Osteocyte (in vitro differentiated cells): ENCODE data around the gene DIPK2A. TPM values are rescaled to one million over a fixed set of nuclear protein-coding genes. Genes with fewer than 3 reads are reported as not detected.

Experiments
- DNase-seq: peaks from one replicate; pipeline ENCODE4 v3.0.0; 2021; ENCODE audit warnings: mixed read lengths; ENCODE audit not compliant: unreplicated experiment; ENCODE audit errors: extremely low spot score
- H3K27ac Mint-ChIP-seq: one replicate; pipeline ENCODE4 v1.8.0; 2021; ENCODE audit warnings: mild to moderate bottlenecking, mixed read lengths; ENCODE audit not compliant: unreplicated experiment
- H3K27me3 Mint-ChIP-seq: one replicate; pipeline ENCODE4 v1.8.0; 2021; ENCODE audit warnings: mixed read lengths; ENCODE audit not compliant: unreplicated experiment
- H3K36me3 Mint-ChIP-seq: one replicate; pipeline ENCODE4 v1.8.0; 2021; ENCODE audit warnings: mixed read lengths; ENCODE audit not compliant: unreplicated experiment
- H3K4me1 Mint-ChIP-seq: one replicate; pipeline ENCODE4 v1.8.0; 2021; ENCODE audit warnings: mixed read lengths; ENCODE audit not compliant: unreplicated experiment
- H3K4me3 Mint-ChIP-seq: one replicate; pipeline ENCODE4 v1.8.0; 2021; ENCODE audit warnings: mild to moderate bottlenecking, moderate library complexity, mixed read lengths; ENCODE audit not compliant: unreplicated experiment
- H3K9me3 Mint-ChIP-seq: one replicate; pipeline ENCODE4 v1.8.0; 2021; ENCODE audit warnings: mixed read lengths; ENCODE audit not compliant: unreplicated experiment
- total RNA-seq: library from RNA; stranded (reverse); gene quantifications from 2 replicates; pipeline ENCODE4 v1.2.1, GENCODE V29; 2021
- TF ChIP-seq, protein P1 (sequence below): fragments of 200-600 bp; sonication (generic); IDR thresholded peaks from 2 replicates; pipeline ENCODE4 v1.5.0; 2021; ENCODE audit warnings: antibody characterized with exemption, mild to moderate bottlenecking, moderate library complexity

The DIPK2A gene
- total RNA-seq, 1 donor from 2014 or later: 54.8 TPM

DNA sequence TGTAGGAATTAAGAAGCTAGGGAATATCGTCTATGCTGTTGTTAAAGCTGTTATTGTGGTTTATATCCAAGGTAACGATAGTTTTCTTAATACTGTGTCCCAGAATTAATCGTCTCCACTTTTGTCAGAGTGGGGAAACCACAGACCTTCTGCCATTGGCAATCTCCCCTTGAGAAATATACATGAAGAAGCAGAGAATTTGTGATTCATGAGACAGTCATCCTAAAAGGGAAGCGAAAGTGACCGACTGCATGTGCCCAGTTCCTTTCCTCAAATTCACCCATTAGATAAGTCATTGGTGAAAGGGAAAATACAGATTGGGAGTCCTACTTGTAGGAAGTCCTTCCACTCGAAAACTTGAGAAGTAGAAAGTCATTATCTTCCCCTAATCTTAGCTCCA, 26.6 kb downstream of the DIPK2A start:
- Mint-ChIP-seq H3K36me3 (peaks cover 56% of the 10 kb centered on the region), H3K27ac (no peak overlapping the region), H3K4me1 (peaks cover 26% of the 10 kb centered on the region), H3K27me3 (no peaks in the 10 kb centered on the region), H3K9me3 (no peaks in the 10 kb centered on the region), H3K4me3 (no peak overlapping the region)
- no peak for DNase-seq
- TF ChIP-seq, protein P1, sequence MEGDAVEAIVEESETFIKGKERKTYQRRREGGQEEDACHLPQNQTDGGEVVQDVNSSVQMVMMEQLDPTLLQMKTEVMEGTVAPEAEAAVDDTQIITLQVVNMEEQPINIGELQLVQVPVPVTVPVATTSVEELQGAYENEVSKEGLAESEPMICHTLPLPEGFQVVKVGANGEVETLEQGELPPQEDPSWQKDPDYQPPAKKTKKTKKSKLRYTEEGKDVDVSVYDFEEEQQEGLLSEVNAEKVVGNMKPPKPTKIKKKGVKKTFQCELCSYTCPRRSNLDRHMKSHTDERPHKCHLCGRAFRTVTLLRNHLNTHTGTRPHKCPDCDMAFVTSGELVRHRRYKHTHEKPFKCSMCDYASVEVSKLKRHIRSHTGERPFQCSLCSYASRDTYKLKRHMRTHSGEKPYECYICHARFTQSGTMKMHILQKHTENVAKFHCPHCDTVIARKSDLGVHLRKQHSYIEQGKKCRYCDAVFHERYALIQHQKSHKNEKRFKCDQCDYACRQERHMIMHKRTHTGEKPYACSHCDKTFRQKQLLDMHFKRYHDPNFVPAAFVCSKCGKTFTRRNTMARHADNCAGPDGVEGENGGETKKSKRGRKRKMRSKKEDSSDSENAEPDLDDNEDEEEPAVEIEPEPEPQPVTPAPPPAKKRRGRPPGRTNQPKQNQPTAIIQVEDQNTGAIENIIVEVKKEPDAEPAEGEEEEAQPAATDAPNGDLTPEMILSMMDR: no peak

DNA sequence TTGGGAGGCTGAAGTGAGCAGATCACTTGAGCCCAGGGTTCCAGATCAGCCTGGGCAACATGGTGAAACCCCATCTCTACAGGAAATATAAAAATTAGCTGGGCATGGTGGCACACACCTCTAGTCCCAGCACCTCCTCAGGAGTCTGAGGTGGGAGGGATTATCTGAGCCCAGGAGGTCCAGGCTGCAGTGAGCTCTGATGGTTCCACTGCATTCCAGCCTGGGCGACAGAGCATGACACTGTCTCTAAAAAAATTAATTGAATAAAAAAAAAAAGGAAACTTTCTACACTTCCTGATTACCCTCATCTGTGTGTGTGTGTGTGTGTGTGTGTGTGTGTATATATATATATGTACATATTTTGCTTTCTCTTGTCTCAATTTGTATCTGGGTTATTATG, 31.4 kb downstream of the DIPK2A start:
- Mint-ChIP-seq H3K27me3 (no peaks in the 10 kb centered on the region), H3K27ac (peak overlapping the region; percentile 52), H3K4me1 (peaks cover 12% of the 10 kb centered on the region), H3K36me3 (peaks cover 41% of the 10 kb centered on the region), H3K9me3 (no peaks in the 10 kb centered on the region), H3K4me3 (no peak overlapping the region)
- no peak for DNase-seq
- TF ChIP-seq, protein P1: no peak

DNA sequence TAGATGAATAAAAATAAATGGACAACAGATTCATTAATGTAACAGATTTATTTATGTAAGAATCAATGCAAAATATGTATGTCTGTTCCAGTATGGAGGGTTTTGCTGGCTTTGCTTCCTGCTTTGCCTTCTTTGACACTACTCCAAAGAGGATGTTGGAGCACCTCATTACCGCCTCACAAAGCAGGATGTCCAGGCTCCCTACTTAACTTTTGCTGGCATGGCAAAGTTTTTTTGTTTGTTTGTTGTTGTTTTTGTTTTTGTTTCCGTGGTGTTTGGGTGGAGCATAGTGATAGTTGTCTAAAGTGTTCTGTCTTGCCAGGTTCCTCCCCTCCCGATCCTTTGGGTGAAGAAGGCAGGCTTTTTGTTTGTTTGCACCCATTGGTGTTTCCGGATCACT, 38.7 kb downstream of the DIPK2A start:
- Mint-ChIP-seq H3K27me3 (no peaks in the 10 kb centered on the region), H3K36me3 (peaks cover 7% of the 10 kb centered on the region), H3K9me3 (peaks cover 4% of the 10 kb centered on the region), H3K4me3 (peak overlapping the region; percentile 42), H3K27ac (peak overlapping the region; percentile 90), H3K4me1 (peaks cover 47% of the 10 kb centered on the region)
- TF ChIP-seq, protein P1: no peak
- no peak for DNase-seq

DNA sequence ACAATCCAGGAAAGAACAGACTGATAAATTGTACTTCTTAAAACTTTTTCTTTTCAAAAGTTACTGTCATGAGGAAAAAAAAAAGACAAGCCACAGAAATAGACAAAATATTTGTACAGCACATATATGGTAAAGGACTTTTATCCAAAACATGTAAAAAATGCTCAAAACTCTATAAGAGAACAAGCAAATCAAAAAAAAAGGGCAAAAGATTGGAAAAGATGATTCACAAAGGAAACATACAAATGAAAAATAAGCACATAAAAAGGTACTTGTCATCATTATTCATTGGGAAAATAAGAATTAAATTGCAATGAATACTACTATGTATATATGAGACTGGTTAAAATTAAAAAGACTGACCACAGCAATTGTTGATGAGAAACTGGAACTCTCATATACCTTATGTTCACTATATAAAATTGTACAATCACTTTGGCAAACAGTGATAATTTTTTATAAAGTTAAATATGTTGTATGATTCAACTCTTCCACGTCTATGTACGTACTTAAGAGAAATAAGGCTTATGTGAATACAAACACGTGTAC, 39.7 kb downstream of the DIPK2A start:
- TF ChIP-seq, protein P1: no peak
- Mint-ChIP-seq H3K4me3 (peak overlapping the region; percentile 42), H3K27ac (peak overlapping the region; percentile 90), H3K36me3 (peaks cover 7% of the 10 kb centered on the region), H3K9me3 (peaks cover 10% of the 10 kb centered on the region), H3K27me3 (no peaks in the 10 kb centered on the region), H3K4me1 (peaks cover 46% of the 10 kb centered on the region)
- no peak for DNase-seq

DNA sequence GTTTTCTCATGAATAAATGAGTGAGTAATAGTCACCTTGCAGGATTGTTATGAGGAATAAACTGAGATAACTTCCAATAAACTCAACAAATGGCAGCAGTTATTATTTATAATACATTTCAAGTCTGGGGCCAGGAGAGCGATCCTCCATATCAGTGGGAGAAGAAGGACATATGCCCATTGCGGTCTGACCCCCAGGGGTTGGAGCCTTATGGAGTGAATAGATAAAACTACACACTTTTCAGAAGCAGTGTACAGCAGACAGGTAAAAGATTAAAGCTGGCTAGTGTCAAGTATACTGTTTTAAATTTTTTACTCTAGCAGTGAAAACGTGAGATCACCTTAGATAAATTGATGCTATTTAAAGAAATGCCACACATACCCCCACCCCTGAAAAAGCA, 43.5 kb downstream of the DIPK2A start:
- Mint-ChIP-seq H3K4me3 (no peak overlapping the region), H3K36me3 (no peaks in the 10 kb centered on the region), H3K27ac (no peak overlapping the region), H3K4me1 (peaks cover 47% of the 10 kb centered on the region), H3K27me3 (no peaks in the 10 kb centered on the region), H3K9me3 (peaks cover 28% of the 10 kb centered on the region)
- no peak for DNase-seq
- TF ChIP-seq, protein P1: no peak
